Measurements from ENCODE around the gene SLC35G2.

- TF ChIP-seq POLR2AphosphoS5 (IDR thresholded peaks at IDR 0.05; ENCODE audit: low read depth, low read length) (no peak), TAF1 (IDR thresholded peaks at IDR 0.05; ENCODE audit: low read depth, low read length) (no peak), POLR2A (IDR thresholded peaks at IDR 0.05; ENCODE audit: low read depth, low read length) (no peak)
Observed at GRCh38 chr3:136778865-136779264, 40.1 kb upstream of the SLC35G2 start.

All from GM12891 (cell line).